ENCODE measurements around the gene LYG1. TPM values are rescaled to one million over a fixed set of nuclear protein-coding genes. Genes with fewer than 3 reads are reported as not detected.

The LYG1 gene
- total and polyA plus RNA-seq, 10 donors: 0.47 to 5.3 (median 2.3) TPM; not detected in 1

DNA sequence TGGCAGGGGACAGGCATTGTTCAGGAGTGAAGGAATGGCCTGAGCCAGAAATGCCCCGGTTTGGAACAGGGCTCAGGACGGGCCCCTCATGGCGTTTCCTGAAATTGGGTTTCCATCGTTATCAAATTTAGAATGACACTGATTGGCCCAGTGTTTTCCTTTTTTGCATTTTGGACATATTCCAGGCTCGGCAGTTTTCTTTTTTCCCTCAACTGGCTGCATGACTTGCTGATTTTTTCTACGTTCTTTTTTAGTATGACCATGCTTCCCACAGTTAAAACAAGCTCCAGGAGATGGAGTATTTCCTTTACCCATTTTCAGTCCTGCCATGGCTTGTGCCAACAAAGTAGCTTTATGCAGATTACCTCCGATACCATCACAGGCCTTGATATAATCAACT is 25.1 kb downstream of the LYG1 start:
- Histone ChIP-seq H3K4me1 (no peaks in the 10 kb centered on the region), H3K27me3 (replicated peaks in 1 of 7) (no peaks in the 10 kb centered on the region), H3K27ac (no peak overlapping the region), H3K9me3 (peaks cover 4 to 35% (median 26%) of the 10 kb centered on the region in 8 donors), H3K4me3 (no peak overlapping the region), H3K36me3 (peaks cover 0 to 13% (median 0%) of the 10 kb centered on the region in 6 donors)
- WGBS, 5 donors: 52 to 73% (median 67%) methylated on average over 7 of the region's 7 CpGs
- no peak for TF ChIP-seq POLR2A (IDR thresholded peaks at IDR 0.05)
- no peak for TF ChIP-seq POLR2AphosphoS5 (IDR thresholded peaks at IDR 0.05)
- TF ChIP-seq, protein P1, sequence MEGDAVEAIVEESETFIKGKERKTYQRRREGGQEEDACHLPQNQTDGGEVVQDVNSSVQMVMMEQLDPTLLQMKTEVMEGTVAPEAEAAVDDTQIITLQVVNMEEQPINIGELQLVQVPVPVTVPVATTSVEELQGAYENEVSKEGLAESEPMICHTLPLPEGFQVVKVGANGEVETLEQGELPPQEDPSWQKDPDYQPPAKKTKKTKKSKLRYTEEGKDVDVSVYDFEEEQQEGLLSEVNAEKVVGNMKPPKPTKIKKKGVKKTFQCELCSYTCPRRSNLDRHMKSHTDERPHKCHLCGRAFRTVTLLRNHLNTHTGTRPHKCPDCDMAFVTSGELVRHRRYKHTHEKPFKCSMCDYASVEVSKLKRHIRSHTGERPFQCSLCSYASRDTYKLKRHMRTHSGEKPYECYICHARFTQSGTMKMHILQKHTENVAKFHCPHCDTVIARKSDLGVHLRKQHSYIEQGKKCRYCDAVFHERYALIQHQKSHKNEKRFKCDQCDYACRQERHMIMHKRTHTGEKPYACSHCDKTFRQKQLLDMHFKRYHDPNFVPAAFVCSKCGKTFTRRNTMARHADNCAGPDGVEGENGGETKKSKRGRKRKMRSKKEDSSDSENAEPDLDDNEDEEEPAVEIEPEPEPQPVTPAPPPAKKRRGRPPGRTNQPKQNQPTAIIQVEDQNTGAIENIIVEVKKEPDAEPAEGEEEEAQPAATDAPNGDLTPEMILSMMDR (IDR thresholded peaks at IDR 0.05 in 8 of 11, conservative IDR thresholded peaks at IDR 0.05 in 3 of 11): no peak
- DNase-seq: no peak
- intact Hi-C loops (cut with DNase I; ENCODE audit: low total_unique reads): no loop called here

DNA sequence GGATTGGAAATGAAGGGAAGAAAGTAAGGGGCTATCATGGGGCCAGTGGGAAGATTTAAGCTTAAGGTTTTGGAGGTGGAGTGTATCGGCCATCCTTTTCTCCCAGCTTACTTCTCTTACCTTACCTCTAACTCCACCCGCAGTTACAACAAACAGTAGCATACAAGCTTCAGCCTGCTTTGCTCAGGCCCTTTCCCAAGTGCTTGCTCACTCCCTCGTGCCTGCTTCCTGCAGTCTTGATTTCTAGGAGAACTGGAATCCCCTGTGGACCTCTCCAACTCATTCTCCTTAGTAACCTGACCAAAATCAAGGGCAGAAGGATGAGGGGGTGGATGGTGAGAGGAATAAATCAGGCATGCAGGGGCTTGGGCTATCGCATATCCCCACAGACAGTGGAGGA is 39.8 kb downstream of the LYG1 start:
- H3K4me1 ChIP-seq: no peaks in the 10 kb centered on the region
- H3K36me3 ChIP-seq: no peaks in the 10 kb centered on the region
- intact Hi-C loops (cut with DNase I; ENCODE audit: low total_unique reads): no loop called here
- no peak overlapping the region for H3K4me3 ChIP-seq
- TF ChIP-seq POLR2A (IDR thresholded peaks at IDR 0.05): no peak
- no peak for DNase-seq
- H3K27ac ChIP-seq: no peak overlapping the region
- peaks cover 0 to 8% (median 0%) of the 10 kb centered on the region in 8 donors for H3K9me3 ChIP-seq
- WGBS, 5 donors: 77 to 88% (median 79%) methylated on average over 4 of the region's 4 CpGs
- no peaks in the 10 kb centered on the region for H3K27me3 ChIP-seq (replicated peaks in 1 of 7)

DNA sequence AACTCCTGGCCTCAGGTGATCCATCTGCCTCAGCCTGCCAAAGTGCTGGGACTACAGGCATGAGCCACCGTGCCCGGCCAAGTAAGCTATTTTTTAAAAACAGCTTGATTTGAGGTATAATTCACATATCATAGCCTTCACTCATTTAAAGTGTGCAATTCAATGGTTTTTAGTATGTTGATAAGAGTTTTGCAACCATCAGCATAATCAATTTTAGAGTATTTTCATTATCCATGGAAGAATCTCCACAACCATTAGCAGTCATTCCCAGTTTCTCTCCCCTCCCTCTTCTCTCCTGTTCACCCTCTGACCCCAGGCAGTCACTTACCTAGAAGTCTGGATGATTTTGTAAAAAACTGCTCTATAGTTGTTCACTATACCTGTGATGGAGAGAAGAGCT is 40.8 kb downstream of the LYG1 start:
- 89 to 100% (median 98%) methylated on average over 2 of the region's 2 CpGs for WGBS, 5 donors

DNA sequence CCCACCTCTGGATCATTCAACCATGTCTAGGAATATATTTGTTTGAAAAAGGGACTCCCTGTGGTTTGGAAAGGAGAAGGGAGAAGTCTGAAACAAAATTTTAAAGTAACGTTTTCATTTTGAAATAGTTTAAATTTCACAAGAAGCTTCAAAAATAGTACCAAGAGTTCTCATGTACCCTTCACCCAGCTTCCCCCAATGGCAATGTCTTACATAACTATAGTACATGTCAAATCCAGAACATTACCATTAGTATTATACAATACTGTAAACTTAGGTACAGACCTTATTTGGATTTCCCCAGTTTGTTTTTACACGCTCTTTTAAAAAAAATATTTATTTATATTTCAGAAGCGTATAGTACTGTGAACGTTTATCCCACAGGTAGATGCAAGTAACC is 41.5 kb downstream of the LYG1 start:
- no peak overlapping the region for H3K27ac ChIP-seq
- H3K27me3 ChIP-seq (replicated peaks in 1 of 7): no peaks in the 10 kb centered on the region
- 72 to 98% (median 84%) methylated on average over 4 of the region's 4 CpGs for WGBS, 5 donors
- H3K9me3 ChIP-seq: peaks cover 0 to 8% (median 0%) of the 10 kb centered on the region in 8 donors
- no peak for DNase-seq
- H3K36me3 ChIP-seq: no peaks in the 10 kb centered on the region
- TF ChIP-seq, protein P1 (IDR thresholded peaks at IDR 0.05 in 8 of 11, conservative IDR thresholded peaks at IDR 0.05 in 3 of 11): no peak
- TF ChIP-seq POLR2A (IDR thresholded peaks at IDR 0.05) (no peak), POLR2AphosphoS5 (IDR thresholded peaks at IDR 0.05) (no peak)
- H3K4me3 ChIP-seq: no peak overlapping the region
- H3K4me1 ChIP-seq: no peaks in the 10 kb centered on the region
- intact Hi-C loops (cut with DNase I; ENCODE audit: low total_unique reads): no loop called here

More for the DNA sequence above, 40.8 kb downstream of the LYG1 start:
- Histone ChIP-seq H3K27ac (no peak overlapping the region), H3K4me1 (no peaks in the 10 kb centered on the region), H3K27me3 (replicated peaks in 1 of 7) (no peaks in the 10 kb centered on the region), H3K4me3 (no peak overlapping the region), H3K9me3 (peaks cover 0 to 8% (median 0%) of the 10 kb centered on the region in 8 donors), H3K36me3 (no peaks in the 10 kb centered on the region)
- TF ChIP-seq POLR2AphosphoS5 (IDR thresholded peaks at IDR 0.05) (no peak), POLR2A (IDR thresholded peaks at IDR 0.05) (no peak)
- TF ChIP-seq, protein P1 (IDR thresholded peaks at IDR 0.05 in 8 of 11, conservative IDR thresholded peaks at IDR 0.05 in 3 of 11): no peak
- DNase-seq: no peak
- intact Hi-C loops (cut with DNase I; ENCODE audit: low total_unique reads): no loop called here

DNA sequence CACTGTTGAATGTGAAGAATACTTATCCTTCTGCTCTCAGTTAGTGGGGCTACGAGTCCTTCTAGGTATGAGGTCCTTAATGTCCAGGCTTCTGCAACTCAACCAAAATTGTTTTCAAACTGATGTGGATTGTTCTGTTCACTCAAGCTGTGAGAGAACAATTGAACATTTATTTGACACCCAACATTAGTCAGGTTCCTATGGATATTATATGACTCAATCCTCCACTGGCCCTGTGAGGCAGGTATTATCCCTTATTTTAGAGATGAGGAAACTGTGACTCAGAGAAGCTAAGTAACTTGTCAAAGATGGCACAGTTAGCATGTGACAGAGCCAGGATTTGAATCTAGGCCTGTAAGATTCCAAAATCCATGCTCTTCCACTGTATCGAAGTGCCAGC is 44.3 kb downstream of the LYG1 start:
- Histone ChIP-seq H3K36me3 (no peaks in the 10 kb centered on the region), H3K4me3 (no peak overlapping the region), H3K27ac (no peak overlapping the region), H3K4me1 (no peaks in the 10 kb centered on the region), H3K9me3 (peaks cover 0 to 8% (median 0%) of the 10 kb centered on the region in 8 donors), H3K27me3 (replicated peaks in 1 of 7) (no peaks in the 10 kb centered on the region)
- intact Hi-C loops (cut with DNase I; ENCODE audit: low total_unique reads): no loop called here
- no peak for DNase-seq
- TF ChIP-seq POLR2AphosphoS5 (IDR thresholded peaks at IDR 0.05): no peak
- TF ChIP-seq, protein P1 (IDR thresholded peaks at IDR 0.05 in 8 of 11, conservative IDR thresholded peaks at IDR 0.05 in 3 of 11): no peak
- no peak for TF ChIP-seq POLR2A (IDR thresholded peaks at IDR 0.05)
- WGBS, 5 donors: 93 to 100% (median 94%) methylated on average over 2 of the region's 2 CpGs
